ENCODE measurements around the gene FAM135A.
"Not testable (repeated sequence)": the region's sequence is repeated elsewhere in the genome, so short reads cannot be mapped to it uniquely, and the experiment has no call there.

Gene FAM135A

GRCh38 chr6:70527071-70527737, 113.9 kb downstream of the FAM135A start:
- H3K9ac ChIP-seq (ENCODE audit: low read length) = no peak overlapping the region
- H3K4me3 ChIP-seq (ENCODE audit: low read length) = no peak overlapping the region
- no peaks in the 10 kb centered on the region for H3K4me1 ChIP-seq (ENCODE audit: control insufficient read depth, insufficient read depth, low read length)
- no peaks in the 10 kb centered on the region for H3K9me3 ChIP-seq (ENCODE audit: control insufficient read depth, low read length)
- no peaks in the 10 kb centered on the region for H3K36me3 ChIP-seq (ENCODE audit: control insufficient read depth, insufficient read depth, low read length)
- no peaks in the 10 kb centered on the region for H3K27me3 ChIP-seq (ENCODE audit: control insufficient read depth, insufficient read depth, low read length)

GRCh38 chr6:70530023-70530422, 116.7 kb downstream of the FAM135A start:
- H3K9me3 ChIP-seq (ENCODE audit: control insufficient read depth, low read length) = no peaks in the 10 kb centered on the region
- no peak overlapping the region for H3K9ac ChIP-seq (ENCODE audit: low read length)
- no peak overlapping the region for H3K4me3 ChIP-seq (ENCODE audit: low read length)
- H3K27me3 ChIP-seq (ENCODE audit: control insufficient read depth, insufficient read depth, low read length) = no peaks in the 10 kb centered on the region
- H3K36me3 ChIP-seq (ENCODE audit: control insufficient read depth, insufficient read depth, low read length) = no peaks in the 10 kb centered on the region
- H3K4me1 ChIP-seq (ENCODE audit: control insufficient read depth, insufficient read depth, low read length) = no peaks in the 10 kb centered on the region

- Histone ChIP-seq H3K4me1 (ENCODE audit: control insufficient read depth, insufficient read depth, low read length) (no peaks in the 10 kb centered on the region), H3K9me3 (ENCODE audit: control insufficient read depth, low read length) (no peaks in the 10 kb centered on the region), H3K36me3 (ENCODE audit: control insufficient read depth, insufficient read depth, low read length) (no peaks in the 10 kb centered on the region)
Measured at GRCh38 chr6:70531133-70531532, 117.8 kb downstream of the FAM135A start.

GRCh38 chr6:70537266-70537665, 124.0 kb downstream of the FAM135A start:
- Histone ChIP-seq H3K9ac (ENCODE audit: low read length) (no peak overlapping the region), H3K9me3 (ENCODE audit: control insufficient read depth, low read length) (no peaks in the 10 kb centered on the region), H3K27me3 (ENCODE audit: control insufficient read depth, insufficient read depth, low read length) (no peaks in the 10 kb centered on the region), H3K4me3 (ENCODE audit: low read length) (no peak overlapping the region), H3K4me1 (ENCODE audit: control insufficient read depth, insufficient read depth, low read length) (no peaks in the 10 kb centered on the region), H3K36me3 (ENCODE audit: control insufficient read depth, insufficient read depth, low read length) (no peaks in the 10 kb centered on the region)

More at GRCh38 chr6:70531133-70531532, 117.8 kb downstream of the FAM135A start:
- Histone ChIP-seq H3K9ac (ENCODE audit: low read length) (no peak overlapping the region), H3K4me3 (ENCODE audit: low read length) (no peak overlapping the region), H3K27me3 (ENCODE audit: control insufficient read depth, insufficient read depth, low read length) (no peaks in the 10 kb centered on the region)

- Histone ChIP-seq H3K4me1 (ENCODE audit: control insufficient read depth, insufficient read depth, low read length) (no peaks in the 10 kb centered on the region), H3K36me3 (ENCODE audit: control insufficient read depth, insufficient read depth, low read length) (no peaks in the 10 kb centered on the region), H3K4me3 (ENCODE audit: low read length) (no peak overlapping the region), H3K9ac (ENCODE audit: low read length) (no peak overlapping the region), H3K27me3 (ENCODE audit: control insufficient read depth, insufficient read depth, low read length) (no peaks in the 10 kb centered on the region), H3K9me3 (ENCODE audit: control insufficient read depth, low read length) (no peaks in the 10 kb centered on the region)
Measured at GRCh38 chr6:70538376-70538775, 125.1 kb downstream of the FAM135A start.

GRCh38 chr6:70547313-70547712, 134.0 kb downstream of the FAM135A start:
- Histone ChIP-seq H3K4me1 (ENCODE audit: control insufficient read depth, insufficient read depth, low read length) (no peaks in the 10 kb centered on the region), H3K9ac (ENCODE audit: low read length) (no peak overlapping the region), H3K4me3 (ENCODE audit: low read length) (no peak overlapping the region), H3K9me3 (ENCODE audit: control insufficient read depth, low read length) (no peaks in the 10 kb centered on the region), H3K27me3 (ENCODE audit: control insufficient read depth, insufficient read depth, low read length) (no peaks in the 10 kb centered on the region), H3K36me3 (ENCODE audit: control insufficient read depth, insufficient read depth, low read length) (no peaks in the 10 kb centered on the region)

GRCh38 chr6:70547905-70548304, 134.6 kb downstream of the FAM135A start:
- no peak overlapping the region for H3K4me3 ChIP-seq (ENCODE audit: low read length)
- no peaks in the 10 kb centered on the region for H3K9me3 ChIP-seq (ENCODE audit: control insufficient read depth, low read length)
- no peaks in the 10 kb centered on the region for H3K27me3 ChIP-seq (ENCODE audit: control insufficient read depth, insufficient read depth, low read length)
- H3K4me1 ChIP-seq (ENCODE audit: control insufficient read depth, insufficient read depth, low read length) = no peaks in the 10 kb centered on the region
- H3K9ac ChIP-seq (ENCODE audit: low read length) = no peak overlapping the region
- H3K36me3 ChIP-seq (ENCODE audit: control insufficient read depth, insufficient read depth, low read length) = no peaks in the 10 kb centered on the region

- no peak overlapping the region for H3K9ac ChIP-seq (ENCODE audit: low read length)
Measured at GRCh38 chr6:70549327-70549726, 136.0 kb downstream of the FAM135A start.

GRCh38 chr6:70551566-70551965, 138.3 kb downstream of the FAM135A start:
- H3K9me3 ChIP-seq (ENCODE audit: control insufficient read depth, low read length) = no peaks in the 10 kb centered on the region
- no peak overlapping the region for H3K4me3 ChIP-seq (ENCODE audit: low read length)
- H3K4me1 ChIP-seq (ENCODE audit: control insufficient read depth, insufficient read depth, low read length) = no peaks in the 10 kb centered on the region
- no peaks in the 10 kb centered on the region for H3K36me3 ChIP-seq (ENCODE audit: control insufficient read depth, insufficient read depth, low read length)
- no peak overlapping the region for H3K9ac ChIP-seq (ENCODE audit: low read length)
- no peaks in the 10 kb centered on the region for H3K27me3 ChIP-seq (ENCODE audit: control insufficient read depth, insufficient read depth, low read length)

More at GRCh38 chr6:70549327-70549726, 136.0 kb downstream of the FAM135A start:
- H3K27me3 ChIP-seq (ENCODE audit: control insufficient read depth, insufficient read depth, low read length) = no peaks in the 10 kb centered on the region
- H3K4me1 ChIP-seq (ENCODE audit: control insufficient read depth, insufficient read depth, low read length) = no peaks in the 10 kb centered on the region
- H3K4me3 ChIP-seq (ENCODE audit: low read length) = no peak overlapping the region
- no peaks in the 10 kb centered on the region for H3K9me3 ChIP-seq (ENCODE audit: control insufficient read depth, low read length)
- H3K36me3 ChIP-seq (ENCODE audit: control insufficient read depth, insufficient read depth, low read length) = no peaks in the 10 kb centered on the region

GRCh38 chr6:70552286-70552940, 139.1 kb downstream of the FAM135A start:
- H3K36me3 ChIP-seq (ENCODE audit: control insufficient read depth, insufficient read depth, low read length); H3K9ac ChIP-seq (ENCODE audit: low read length); H3K4me1 ChIP-seq (ENCODE audit: control insufficient read depth, insufficient read depth, low read length); H3K27me3 ChIP-seq (ENCODE audit: control insufficient read depth, insufficient read depth, low read length); H3K9me3 ChIP-seq (ENCODE audit: control insufficient read depth, low read length); H3K4me3 ChIP-seq (ENCODE audit: low read length): not testable (repeated sequence)

GRCh38 chr6:70552974-70553373, 139.7 kb downstream of the FAM135A start:
- no peak overlapping the region for H3K9ac ChIP-seq (ENCODE audit: low read length)
- no peak overlapping the region for H3K4me3 ChIP-seq (ENCODE audit: low read length)
- no peaks in the 10 kb centered on the region for H3K27me3 ChIP-seq (ENCODE audit: control insufficient read depth, insufficient read depth, low read length)
- H3K4me1 ChIP-seq (ENCODE audit: control insufficient read depth, insufficient read depth, low read length) = no peaks in the 10 kb centered on the region
- no peaks in the 10 kb centered on the region for H3K36me3 ChIP-seq (ENCODE audit: control insufficient read depth, insufficient read depth, low read length)
- no peaks in the 10 kb centered on the region for H3K9me3 ChIP-seq (ENCODE audit: control insufficient read depth, low read length)

GRCh38 chr6:70557998-70558397, 144.7 kb downstream of the FAM135A start:
- H3K4me1 ChIP-seq (ENCODE audit: control insufficient read depth, insufficient read depth, low read length) = no peaks in the 10 kb centered on the region
- no peaks in the 10 kb centered on the region for H3K9me3 ChIP-seq (ENCODE audit: control insufficient read depth, low read length)
- no peaks in the 10 kb centered on the region for H3K27me3 ChIP-seq (ENCODE audit: control insufficient read depth, insufficient read depth, low read length)
- no peak overlapping the region for H3K9ac ChIP-seq (ENCODE audit: low read length)
- H3K4me3 ChIP-seq (ENCODE audit: low read length) = no peak overlapping the region
- no peaks in the 10 kb centered on the region for H3K36me3 ChIP-seq (ENCODE audit: control insufficient read depth, insufficient read depth, low read length)

Measured in mucosa of stomach (tissue), 1 donor.